Endometrial microvascular endothelial cells (primary cell): ENCODE results near the gene CATSPERB. TPM values are rescaled to one million over a fixed set of nuclear protein-coding genes. Genes with fewer than 3 reads are reported as not detected.
"Not testable (repeated sequence)": the region's sequence is repeated elsewhere in the genome, so short reads cannot be mapped to it uniquely, and the experiment has no call there.

Source experiments
- in situ Hi-C: cut with HindIII; loops from 2 replicates; pipeline ENCODE4 v1.10.0; 2017; ENCODE audit warnings: low sequenced_read_pairs, low pct_unique_long_range_greater_than_20kb; ENCODE audit errors: inconsistent ontology term
- total RNA-seq: library from RNA; depleted of rRNA; stranded (reverse); fragments of >200 nt; gene quantifications from one replicate; pipeline ENCODE4 v1.2.3, GENCODE V29; 2015; ENCODE audit errors: inconsistent ontology term

Gene CATSPERB
- total RNA-seq, 1 donor from 2014 or later: not detected

DNA sequence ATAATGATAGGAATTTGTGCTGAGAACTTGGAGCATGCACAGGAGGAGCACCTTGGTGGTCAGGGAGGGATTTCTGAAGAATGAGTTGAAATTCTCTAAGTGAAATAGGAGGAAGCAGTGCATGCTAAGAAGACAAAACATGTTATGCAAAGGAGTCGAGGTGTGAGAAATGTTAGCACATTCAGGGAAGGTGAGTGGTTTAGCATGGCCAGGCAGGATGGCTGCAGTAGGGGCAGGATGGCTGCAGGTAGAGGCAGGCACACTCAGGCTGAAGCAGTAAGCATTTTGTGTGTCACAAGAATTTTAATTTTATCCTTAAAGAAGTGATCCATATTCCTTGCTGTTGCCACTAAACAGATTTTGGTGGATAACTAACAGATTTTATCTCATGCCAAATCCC is 46.3 kb downstream of the CATSPERB start:
- in situ Hi-C loops: no loop called here

GRCh38 chr14:91681893-91682563 is 49.9 kb downstream of the CATSPERB start:
- in situ Hi-C loops: no loop called here

DNA sequence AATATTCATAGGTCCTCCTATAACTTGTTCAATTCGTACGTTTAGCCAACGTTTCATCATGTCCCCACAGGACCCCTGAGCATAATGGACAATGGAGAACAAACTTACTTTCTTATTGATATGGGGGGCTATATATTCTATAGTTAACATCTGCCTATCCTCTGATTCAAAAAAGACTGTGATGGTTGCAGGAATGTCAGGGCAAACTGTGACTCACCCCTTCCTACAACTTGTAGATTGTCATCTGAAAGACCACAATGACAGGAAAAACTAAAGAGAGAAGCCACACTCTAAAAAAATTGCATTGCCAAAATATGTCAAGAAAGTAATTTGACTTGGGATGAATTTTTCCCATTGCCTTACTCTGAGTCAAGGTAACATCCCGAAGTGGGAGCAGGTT is 50.8 kb downstream of the CATSPERB start:
- in situ Hi-C loops: no loop called here

DNA sequence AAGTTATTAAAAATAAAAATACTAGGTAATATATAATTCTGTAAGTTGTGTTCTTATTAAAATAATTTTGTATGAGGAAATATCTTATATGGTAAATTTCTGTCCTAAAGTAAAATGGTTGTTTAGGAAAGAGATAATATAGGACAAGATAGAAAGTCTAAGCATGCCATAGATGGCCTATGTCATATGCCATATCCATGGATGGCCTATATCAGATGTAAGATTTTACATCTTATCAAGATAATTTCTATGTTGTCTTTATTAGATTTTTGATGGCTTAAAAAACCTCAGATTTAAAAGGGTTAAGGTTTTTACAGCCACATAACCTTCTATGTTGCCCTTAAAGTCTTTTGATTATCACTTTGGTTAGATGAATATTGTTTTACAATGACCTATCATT is 52.6 kb downstream of the CATSPERB start:
- in situ Hi-C loops: no loop called here

DNA sequence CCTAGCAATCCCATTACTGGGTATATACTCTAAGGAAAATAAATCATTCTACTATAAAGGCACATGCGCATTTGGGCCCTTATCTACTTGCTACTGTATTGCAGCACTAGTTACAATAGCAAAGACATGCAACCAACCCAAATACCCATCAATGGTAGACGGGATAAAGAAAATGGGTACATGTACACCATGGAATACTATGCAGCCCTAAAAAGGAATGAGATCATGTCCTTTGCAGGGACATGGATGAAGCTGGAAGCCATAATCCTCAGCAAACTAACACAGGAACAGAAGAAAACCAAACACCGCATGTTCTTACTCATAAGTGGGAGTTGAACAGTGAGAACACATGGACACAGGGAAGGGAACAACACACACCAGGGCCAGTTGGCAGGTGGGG is 54.2 kb downstream of the CATSPERB start:
- in situ Hi-C loops: not testable (repeated sequence)

DNA sequence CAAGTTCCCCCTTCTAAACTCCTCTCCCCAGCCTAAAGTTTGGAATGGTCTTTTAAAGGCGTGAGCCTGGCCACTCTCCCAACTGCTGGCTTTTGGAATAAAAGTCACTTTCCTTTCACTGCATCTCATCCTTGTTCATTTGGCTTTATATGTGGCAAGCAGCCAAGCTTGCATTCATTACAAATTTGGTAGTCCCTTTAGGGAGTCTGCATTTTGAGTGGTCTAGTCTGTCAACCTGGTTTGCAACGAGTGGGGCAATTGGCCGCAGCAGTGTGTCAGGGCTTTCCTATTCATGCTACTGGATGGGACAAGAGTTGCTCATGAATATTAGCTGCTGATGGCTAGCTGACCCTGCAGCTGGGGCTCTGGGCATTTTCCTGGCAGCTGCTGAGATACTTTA is 57.0 kb downstream of the CATSPERB start:
- in situ Hi-C loops: no loop called here

DNA sequence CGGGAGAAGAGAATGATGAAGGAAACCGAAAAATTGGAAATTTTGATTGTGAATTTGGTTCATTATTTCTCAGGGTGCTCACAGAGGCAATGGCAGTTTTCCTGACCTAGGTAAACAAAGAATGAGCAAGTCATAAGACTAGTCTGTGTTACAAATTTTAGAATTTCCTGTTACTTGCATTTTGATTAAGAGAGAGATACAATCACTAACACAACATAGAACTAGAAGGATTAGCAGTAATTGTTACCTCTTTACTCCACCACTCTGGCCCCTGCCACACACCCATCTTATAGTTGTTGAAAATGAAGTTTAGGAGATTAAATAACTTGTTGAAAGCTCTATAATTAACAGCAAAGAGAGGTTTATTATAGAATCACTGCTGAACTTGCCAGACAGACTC is 62.0 kb downstream of the CATSPERB start:
- in situ Hi-C loops: no loop called here

DNA sequence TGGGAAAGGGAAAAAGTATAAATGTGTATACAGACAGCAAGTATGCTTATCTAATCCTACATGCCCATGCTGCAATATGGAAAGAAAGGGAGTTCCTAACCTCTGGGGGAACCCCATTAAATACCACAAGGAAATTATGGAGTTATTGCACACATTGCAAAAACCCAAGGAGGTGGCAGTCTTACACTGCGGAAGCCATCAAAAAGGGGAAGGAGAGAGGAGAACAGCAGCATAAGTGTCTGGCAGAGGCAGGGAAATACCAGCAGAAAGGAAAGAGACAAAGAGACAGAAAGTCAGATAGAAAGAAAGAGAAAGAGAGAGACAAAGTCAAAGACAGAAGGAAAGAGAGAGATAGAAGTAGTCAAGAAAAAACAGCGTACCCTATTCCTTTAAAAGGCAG is 64.8 kb downstream of the CATSPERB start:
- in situ Hi-C loops: not testable (repeated sequence)

GRCh38 chr14:91660790-91661189 is 71.1 kb downstream of the CATSPERB start:
- in situ Hi-C loops: no loop called here

GRCh38 chr14:91654836-91655235 is 77.0 kb downstream of the CATSPERB start:
- in situ Hi-C loops: no loop called here

- in situ Hi-C loops: no loop called here
These were observed 78.4 kb downstream of the CATSPERB start for GRCh38 chr14:91653451-91653850.

- in situ Hi-C loops: no loop called here
These were observed 82.0 kb downstream of the CATSPERB start for GRCh38 chr14:91649930-91650329.

GRCh38 chr14:91647856-91648255 is 84.0 kb downstream of the CATSPERB start:
- in situ Hi-C loops: no loop called here

DNA sequence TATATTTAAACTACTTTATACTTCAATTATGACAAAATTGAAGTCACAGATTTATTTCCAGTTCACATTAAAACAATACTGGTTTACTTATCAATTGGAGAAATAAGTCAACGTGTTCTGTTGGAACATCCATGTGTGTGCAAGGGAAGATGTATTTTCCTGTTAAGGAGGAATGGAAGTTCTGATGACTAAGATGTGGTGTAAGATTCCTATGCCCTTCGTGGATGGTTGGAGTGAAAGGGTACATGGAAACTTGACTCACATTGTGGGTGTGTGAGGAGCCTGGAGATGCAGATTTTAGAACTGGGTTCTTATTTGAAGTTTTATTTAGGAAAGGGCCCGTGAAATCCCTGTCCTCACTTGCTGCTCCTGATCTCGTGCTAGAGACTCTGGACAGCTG is 95.3 kb downstream of the CATSPERB start:
- in situ Hi-C loops: no loop called here

- in situ Hi-C loops: no loop called here
These were observed 107.1 kb downstream of the CATSPERB start for GRCh38 chr14:91624757-91625156.

GRCh38 chr14:91614187-91614586 is 117.7 kb downstream of the CATSPERB start:
- in situ Hi-C loops: no loop called here

- in situ Hi-C loops: no loop called here
These were observed 118.3 kb downstream of the CATSPERB start for GRCh38 chr14:91613459-91614112.

GRCh38 chr14:91611528-91611927 is 120.4 kb downstream of the CATSPERB start:
- in situ Hi-C loops: no loop called here

DNA sequence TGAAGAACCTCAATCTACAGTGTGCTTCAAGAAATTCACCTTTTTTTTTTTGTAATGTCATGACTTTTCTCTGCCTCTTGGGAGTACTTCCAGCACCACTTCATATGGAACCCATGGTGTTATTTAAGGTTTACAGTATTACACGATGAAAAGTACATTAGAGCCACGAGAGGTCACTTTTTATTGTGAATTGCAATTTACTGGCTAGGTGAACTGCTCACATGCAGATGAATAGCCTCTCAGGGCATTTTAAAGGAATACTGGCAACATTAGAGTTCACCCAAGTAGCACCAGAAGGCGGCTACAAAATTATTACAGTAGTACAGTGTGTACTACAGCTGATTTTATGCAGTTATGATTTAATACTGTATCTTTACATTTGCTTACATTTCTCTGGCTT is 122.7 kb downstream of the CATSPERB start:
- in situ Hi-C loops: no loop called here

DNA sequence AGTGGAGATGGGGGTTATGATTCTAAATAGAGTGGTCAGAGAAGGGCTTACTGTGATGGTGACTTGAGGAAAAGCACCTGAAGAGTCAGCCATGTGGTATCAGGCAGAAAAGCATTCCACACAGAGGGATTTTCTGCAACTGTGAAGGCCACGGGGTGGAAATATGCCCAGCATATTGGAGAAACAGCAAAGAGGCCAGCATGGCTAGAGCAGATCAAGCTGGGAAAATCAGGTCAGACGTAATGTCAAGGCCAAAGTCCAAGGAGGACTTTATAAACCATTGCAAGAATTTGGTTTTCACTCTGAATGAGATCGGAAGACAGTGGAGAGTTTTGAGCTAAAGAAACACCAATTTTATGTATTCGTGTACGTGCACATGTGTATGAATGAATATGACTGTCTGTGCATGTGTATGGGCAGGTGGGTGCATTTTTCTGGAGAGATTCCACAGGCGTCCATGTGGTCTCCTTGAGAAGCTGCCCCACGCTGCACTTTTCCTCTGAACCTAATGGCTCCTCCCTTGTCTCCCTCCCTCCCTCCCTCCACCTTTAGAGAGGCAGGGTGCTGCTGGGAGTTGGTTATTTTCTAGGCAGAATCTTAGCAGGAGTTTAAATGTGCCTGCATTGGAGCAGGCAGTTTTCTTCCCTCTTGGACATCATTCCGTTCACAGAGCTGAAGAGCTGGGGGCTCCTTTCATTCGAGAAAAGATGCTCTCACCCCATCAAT is 124.4 kb downstream of the CATSPERB start:
- in situ Hi-C loops: no loop called here
